ENCODE data around the gene VPS35L.
"Not testable (repeated sequence)": the region's sequence is repeated elsewhere in the genome, so short reads cannot be mapped to it uniquely, and the experiment has no call there.

Gene VPS35L

DNA sequence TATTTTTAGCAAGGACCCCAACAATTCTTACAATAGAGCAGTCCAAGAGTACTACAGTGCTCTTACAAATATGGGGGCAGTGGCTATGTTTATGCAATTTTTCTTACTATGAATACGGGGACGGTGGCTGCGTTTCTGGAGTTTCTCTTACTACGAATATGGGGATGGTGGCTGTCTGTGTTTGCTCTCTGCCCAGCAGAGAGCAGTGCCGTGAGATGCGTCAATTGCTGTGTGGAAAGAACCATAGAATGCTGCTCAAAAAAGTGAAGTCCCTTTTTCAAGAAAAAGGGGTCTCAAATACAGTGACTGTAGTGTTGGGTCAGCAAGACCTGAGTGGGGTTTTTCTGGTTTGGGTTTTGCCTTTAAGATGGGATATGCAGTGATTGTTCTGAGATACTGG is 108.7 kb downstream of the VPS35L start:
- DNase-seq (ENCODE audit: low spot score), result no peak
- H3K27ac ChIP-seq, result no peak overlapping the region
- no peak for TF ChIP-seq CTCF (conservative IDR thresholded peaks at IDR 0.05; ENCODE audit: low read depth)
- ChIA-PET POLR2A (ENCODE audit: low non-redundant PET) (no interaction called here), CTCF (interaction anchor here (0.7 kb wide), 1 partner anchor 39 kb away, joined by 8 read pairs; no protein-coding TSS in a partner anchor)

GRCh38 chr16:19665313-19665712 is 109.8 kb downstream of the VPS35L start:
- H3K27ac ChIP-seq; DNase-seq (ENCODE audit: low spot score); POLR2A ChIA-PET (ENCODE audit: low non-redundant PET): not testable (repeated sequence)
- CTCF ChIA-PET, result interaction anchor here (0.6 to 1.3 kb wide), 2 partner anchors 11 to 14 kb away, joined by 3 to 4 read pairs; no protein-coding TSS in a partner anchor

GRCh38 chr16:19666477-19666876 is 111.0 kb downstream of the VPS35L start:
- CTCF ChIA-PET, result interaction anchor here (0.7 to 1.3 kb wide), 2 partner anchors 9 to 15 kb away, joined by 4 read pairs; no protein-coding TSS in a partner anchor
- no peak for DNase-seq (ENCODE audit: low spot score)
- POLR2A ChIA-PET (ENCODE audit: low non-redundant PET), result no interaction called here
- no peak overlapping the region for H3K27ac ChIP-seq
- TF ChIP-seq CTCF (conservative IDR thresholded peaks at IDR 0.05; ENCODE audit: low read depth), result no peak

GRCh38 chr16:19672378-19672777 is 116.9 kb downstream of the VPS35L start:
- no peak for DNase-seq (ENCODE audit: low spot score)
- no peak for TF ChIP-seq CTCF (conservative IDR thresholded peaks at IDR 0.05; ENCODE audit: low read depth)
- ChIA-PET POLR2A (ENCODE audit: low non-redundant PET) (no interaction called here), CTCF (interaction anchor here (0.5 to 0.6 kb wide), 2 partner anchors 49 to 152 kb away, joined by 3 to 5 read pairs; no protein-coding TSS in a partner anchor)
- H3K27ac ChIP-seq, result no peak overlapping the region

DNA sequence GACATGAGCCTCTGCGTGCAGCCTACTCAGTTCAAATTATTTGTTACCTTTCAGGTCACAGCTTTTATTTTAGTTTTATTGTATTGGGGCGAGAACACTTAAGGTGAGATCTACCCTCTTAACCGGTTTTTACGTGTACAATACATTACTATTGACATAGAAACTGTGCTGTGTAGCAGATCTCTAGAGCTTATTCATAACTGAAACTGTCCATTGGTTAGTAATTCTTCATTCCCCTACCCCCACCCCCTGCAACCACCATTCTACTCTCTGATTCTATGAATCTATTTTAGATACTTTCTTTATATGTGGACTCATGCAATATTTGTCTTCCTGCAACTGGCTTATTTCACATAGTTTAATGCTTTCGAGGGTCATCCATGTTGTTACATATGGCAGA is 119.0 kb downstream of the VPS35L start:
- ChIA-PET CTCF (interaction anchor here (0.6 to 0.7 kb wide), 2 partner anchors 14 to 25 kb away, joined by 3 to 7 read pairs; no protein-coding TSS in a partner anchor), POLR2A (ENCODE audit: low non-redundant PET) (no interaction called here)
- DNase-seq (ENCODE audit: low spot score), result no peak
- no peak for TF ChIP-seq CTCF (conservative IDR thresholded peaks at IDR 0.05; ENCODE audit: low read depth)
- no peak overlapping the region for H3K27ac ChIP-seq

- ChIA-PET CTCF (interaction anchor here (0.5 kb wide), 1 partner anchor 1142 kb away, joined by 3 read pairs; no protein-coding TSS in a partner anchor), POLR2A (ENCODE audit: low non-redundant PET) (no interaction called here)
- no peak overlapping the region for H3K27ac ChIP-seq
- no peak for TF ChIP-seq CTCF (conservative IDR thresholded peaks at IDR 0.05; ENCODE audit: low read depth)
- DNase-seq (ENCODE audit: low spot score), result no peak
Measured at GRCh38 chr16:19677402-19677801, 121.9 kb downstream of the VPS35L start.

DNA sequence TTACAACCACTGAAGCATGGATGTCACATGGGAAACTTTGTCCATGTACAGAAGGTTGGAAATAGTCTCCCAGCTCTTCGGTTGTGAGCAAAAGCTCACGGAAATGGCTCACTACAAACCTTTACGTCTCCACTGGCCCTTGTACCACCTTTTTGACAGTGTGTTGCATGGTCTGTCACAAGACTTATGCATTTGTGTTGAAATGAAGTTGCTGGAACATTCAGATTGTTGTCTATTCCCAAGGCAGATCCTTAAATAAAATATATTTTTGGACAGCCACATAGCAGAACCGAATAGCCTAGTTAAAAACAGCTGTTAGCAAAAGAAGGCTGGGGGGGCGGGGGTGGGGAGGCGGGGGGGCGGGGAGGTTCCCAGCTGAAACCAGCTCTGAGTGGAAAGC is 123.3 kb downstream of the VPS35L start:
- no peak for TF ChIP-seq CTCF (conservative IDR thresholded peaks at IDR 0.05; ENCODE audit: low read depth)
- POLR2A ChIA-PET (ENCODE audit: low non-redundant PET), result no interaction called here
- CTCF ChIA-PET, result interaction anchor here (0.6 kb wide), 1 partner anchor 77 kb away, joined by 4 read pairs; no protein-coding TSS in a partner anchor

GRCh38 chr16:19679281-19679680 is 123.8 kb downstream of the VPS35L start:
- DNase-seq (ENCODE audit: low spot score); POLR2A ChIA-PET (ENCODE audit: low non-redundant PET); H3K27ac ChIP-seq: not testable (repeated sequence)
- CTCF ChIA-PET, result interaction anchor here (0.6 kb wide), 1 partner anchor 78 kb away, joined by 4 read pairs; no protein-coding TSS in a partner anchor

More for the DNA sequence above, 123.3 kb downstream of the VPS35L start:
- DNase-seq (ENCODE audit: low spot score), result no peak
- H3K27ac ChIP-seq, result no peak overlapping the region
